GM12892 (cell line): Measurements from ENCODE around the gene TSPYL1.

Source experiments
- POLR2A ChIP-seq: IDR thresholded peaks from 2 replicates; pipeline ENCODE4 v1.6.1; 2011; ENCODE audit warnings: low read depth, low read length, control low read depth
- POLR2AphosphoS5 ChIP-seq: IDR thresholded peaks from 2 replicates; pipeline ENCODE4 v1.6.1; 2011; ENCODE audit warnings: low read depth, low read length, control low read depth
- TAF1 ChIP-seq: IDR thresholded peaks from 2 replicates; pipeline ENCODE4 v1.6.1; 2011; ENCODE audit warnings: low read depth, mild to moderate bottlenecking, control low read depth, low read length, borderline replicate concordance

GRCh38 chr6:116251568-116252384, 28.0 kb downstream of the TSPYL1 start:
- TF ChIP-seq POLR2A (no peak), POLR2AphosphoS5 (no peak), TAF1 (no peak)
